Measurements from ENCODE around the gene ARSG. TPM values are rescaled to one million over a fixed set of nuclear protein-coding genes. Genes with fewer than 3 reads are reported as not detected.
"Not testable (repeated sequence)": the region's sequence is repeated elsewhere in the genome, so short reads cannot be mapped to it uniquely, and the experiment has no call there.

Gene ARSG
- polyA plus RNA-seq, 3 donors: 4.2 to 6.8 (median 5.0) TPM

DNA sequence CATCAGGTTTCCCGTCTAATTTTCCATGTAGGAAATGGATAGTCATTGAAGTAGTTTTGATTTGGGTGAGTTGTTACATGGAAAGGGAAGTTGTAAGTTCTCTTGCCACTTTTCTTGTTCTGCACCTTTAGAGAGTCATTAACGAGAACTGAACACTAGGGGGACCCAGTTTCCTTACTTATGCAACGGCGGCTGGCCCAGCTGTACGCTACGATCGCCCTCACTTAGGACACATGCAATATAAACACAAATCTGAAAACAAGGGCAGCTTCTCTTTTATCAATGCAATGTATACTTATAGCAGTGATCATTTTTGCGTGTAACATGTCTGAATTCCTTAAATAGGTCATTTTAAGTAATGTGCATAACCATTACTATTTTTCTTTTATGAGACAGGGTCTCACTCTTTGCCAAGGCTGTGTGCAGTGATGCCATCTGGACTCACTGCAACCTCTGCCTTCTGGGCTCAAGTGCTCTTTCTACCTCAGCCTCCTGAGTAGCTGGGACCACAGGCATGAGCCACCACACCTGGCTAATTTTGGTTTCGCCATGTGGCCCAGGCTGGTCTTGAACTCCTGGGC is 28.1 kb upstream of the ARSG start:
- DNase-seq (ENCODE audit: extremely low read depth in 1 of 11, low read depth in 9 of 11, low spot score in 4 of 11): peak in 2 of 11 donors; percentile 28 to 34

DNA sequence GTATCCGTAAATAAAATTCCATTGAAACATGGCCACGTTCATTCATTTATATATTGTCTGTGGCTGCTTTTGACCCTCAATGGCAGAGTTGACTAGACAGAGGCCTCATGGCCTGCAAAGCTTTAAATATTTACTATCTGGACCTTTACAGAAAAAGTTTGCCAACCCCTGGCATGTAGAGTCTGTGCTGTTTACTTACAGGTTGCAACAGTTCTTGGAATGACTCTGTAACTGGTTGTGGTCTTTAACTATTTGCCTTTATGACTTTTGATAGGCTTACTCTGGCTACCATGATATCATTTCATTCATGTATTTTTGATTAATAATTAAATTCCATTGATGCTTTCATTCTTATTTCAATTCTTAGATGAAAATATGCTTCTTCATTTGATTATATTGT is 25.5 kb upstream of the ARSG start:
- not testable (repeated sequence) for DNase-seq (ENCODE audit: extremely low read depth in 1 of 11, low read depth in 9 of 11, low spot score in 4 of 11)

DNA sequence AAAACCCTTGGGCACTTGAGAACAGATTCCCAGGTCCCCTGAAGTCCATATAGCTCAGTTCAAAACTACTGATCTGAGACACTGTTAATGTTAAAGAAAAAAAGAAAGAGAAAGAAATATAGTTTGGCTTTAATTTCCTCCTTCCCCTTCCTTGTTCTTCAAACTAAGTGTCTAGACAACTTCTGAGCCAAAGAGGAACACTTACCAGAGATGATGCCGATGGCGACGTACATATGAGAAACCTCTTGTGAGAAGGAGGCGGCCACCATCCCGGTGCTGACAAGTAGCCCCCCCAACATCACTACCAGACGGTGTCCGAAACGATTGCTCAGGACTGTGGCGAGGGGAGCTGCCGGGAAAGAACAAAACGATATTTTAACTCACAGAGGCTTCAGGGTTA is 17.6 kb upstream of the ARSG start:
- DNase-seq (ENCODE audit: extremely low read depth in 1 of 11, low read depth in 9 of 11, low spot score in 4 of 11): no peak

DNA sequence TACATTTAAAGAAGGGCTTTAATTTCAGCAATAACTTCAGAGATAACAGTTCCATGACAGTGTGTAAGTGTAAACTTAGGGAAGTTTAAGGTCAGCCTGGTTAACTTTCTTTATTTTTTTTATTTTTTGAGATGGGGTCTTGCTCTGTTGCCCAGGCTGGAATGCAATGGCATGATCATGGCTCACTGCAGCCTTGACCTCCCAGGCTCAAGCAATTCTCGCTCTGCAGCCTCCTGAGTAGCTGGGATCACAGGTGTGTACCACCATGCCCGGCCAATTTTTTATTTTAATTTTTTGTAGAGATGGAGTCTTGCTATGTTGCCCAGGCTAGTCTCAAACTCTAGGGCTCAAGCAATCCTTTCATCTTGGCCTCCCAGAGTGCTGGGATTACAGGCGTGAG is 15.0 kb upstream of the ARSG start:
- not testable (repeated sequence) for DNase-seq (ENCODE audit: extremely low read depth in 1 of 11, low read depth in 9 of 11, low spot score in 4 of 11)

DNA sequence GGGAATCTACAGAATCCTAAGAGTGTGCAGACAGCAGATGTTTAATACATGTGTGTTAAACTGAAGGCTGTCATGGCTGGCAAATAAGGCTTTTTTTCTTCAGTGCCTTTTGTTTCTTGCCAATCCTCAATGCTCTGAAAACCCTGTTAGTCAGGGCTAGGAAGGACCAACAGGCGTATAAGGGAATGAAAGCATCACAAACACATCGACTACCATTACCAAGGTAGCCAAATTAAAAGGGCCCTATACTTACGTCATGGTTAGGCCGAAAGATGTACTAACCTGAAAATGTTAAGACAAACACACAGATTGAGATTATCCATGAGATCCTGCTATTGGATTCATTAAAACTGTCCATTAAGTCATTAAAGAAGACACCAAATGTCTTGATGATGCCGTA is 13.5 kb upstream of the ARSG start:
- DNase-seq (ENCODE audit: extremely low read depth in 1 of 11, low read depth in 9 of 11, low spot score in 4 of 11): no peak

DNA sequence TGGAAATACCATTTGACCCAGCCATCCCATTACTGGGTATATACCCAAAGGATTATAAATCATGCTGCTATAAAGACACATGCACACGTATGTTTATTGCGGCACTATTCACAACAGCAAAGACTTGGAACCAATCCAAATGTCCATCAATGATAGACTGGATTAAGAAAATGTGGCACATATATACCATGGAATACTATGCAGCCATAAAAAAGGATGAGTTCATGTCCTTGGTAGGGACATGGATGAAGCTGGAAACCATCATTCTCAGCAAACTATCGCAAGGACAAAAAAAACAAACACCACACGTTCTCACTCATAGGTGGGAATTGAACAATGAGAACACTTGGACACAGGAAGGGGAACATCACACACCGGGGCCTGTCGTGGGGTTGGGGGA is 9.3 kb upstream of the ARSG start:
- DNase-seq (ENCODE audit: extremely low read depth in 1 of 11, low read depth in 9 of 11, low spot score in 4 of 11): not testable (repeated sequence)

DNA sequence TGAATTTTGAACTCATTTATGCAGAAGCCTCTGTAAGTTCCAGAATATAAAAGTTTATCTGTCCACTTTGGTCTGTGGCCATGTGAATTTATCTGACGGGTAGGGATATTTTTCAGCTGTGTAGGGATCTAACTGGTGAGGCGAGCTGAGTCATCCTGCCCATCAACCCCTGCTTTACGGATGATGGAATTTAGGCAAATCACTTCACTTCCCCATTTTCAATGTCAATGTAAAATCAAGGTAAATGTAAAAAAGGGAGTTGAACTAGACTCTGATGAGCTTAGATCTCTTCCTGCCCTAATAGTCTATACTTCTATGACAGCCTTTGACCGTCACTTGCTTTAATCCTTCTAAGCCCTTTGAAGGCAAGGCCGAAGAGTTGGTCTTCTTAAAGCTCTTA is 2.9 kb upstream of the ARSG start:
- no peak for DNase-seq (ENCODE audit: extremely low read depth in 1 of 11, low read depth in 9 of 11, low spot score in 4 of 11)

DNA sequence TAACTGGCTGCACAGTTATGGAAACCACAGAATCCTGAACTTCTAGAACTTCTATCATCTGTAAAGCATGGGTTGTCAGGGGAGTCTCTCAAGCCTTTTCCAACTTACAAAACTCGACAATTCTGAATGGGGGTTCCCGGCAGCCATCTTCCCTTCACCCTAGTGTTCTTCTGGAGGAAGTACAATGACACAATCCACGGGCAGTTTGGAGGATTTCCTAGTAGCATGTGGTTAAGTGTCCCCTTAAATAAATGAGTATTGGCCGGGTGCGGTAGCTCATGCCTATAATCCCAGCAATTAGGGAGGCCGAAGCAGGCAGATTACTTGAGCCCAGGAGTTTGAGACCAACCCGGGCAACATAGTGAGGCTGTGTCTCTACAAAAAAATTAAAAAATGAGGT is 2.5 kb upstream of the ARSG start:
- DNase-seq (ENCODE audit: extremely low read depth in 1 of 11, low read depth in 9 of 11, low spot score in 4 of 11): no peak

DNA sequence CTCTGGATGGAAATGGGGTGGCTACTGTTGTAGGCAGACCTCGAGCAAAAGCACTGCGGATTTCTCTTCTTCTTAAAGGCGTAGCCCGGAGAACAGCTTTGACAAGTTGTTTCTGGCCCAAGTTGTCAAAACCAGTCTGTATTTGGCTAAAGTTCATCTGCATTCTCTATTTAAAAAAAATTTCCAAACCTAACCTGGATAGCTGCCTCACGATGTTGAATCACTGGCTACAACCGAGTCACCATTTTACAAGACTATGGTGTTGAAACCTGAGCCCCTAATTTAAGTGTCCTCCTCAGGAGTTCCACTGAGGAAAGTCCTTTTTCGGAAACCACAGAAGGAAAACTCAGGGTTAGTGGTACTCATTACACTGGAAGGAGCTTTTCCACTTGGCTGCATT is 1.8 kb upstream of the ARSG start:
- no peak for DNase-seq (ENCODE audit: extremely low read depth in 1 of 11, low read depth in 9 of 11, low spot score in 4 of 11)

DNA sequence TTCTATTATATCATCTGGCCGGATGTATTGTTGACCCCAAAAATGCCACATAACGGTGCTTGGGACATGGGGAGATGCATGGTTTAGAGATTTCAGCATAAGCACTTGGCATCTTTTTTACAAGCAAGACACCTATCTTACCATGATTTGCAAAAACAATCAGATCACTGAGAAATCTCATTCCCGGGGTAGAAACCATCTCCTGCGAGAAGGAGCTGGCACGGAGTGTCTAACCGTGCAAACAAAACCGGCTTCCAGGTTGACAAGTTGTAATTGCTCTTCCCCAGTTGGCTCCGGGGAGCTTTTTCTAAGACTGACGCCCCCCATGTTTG is 1.4 kb upstream of the ARSG start:
- DNase-seq (ENCODE audit: extremely low read depth in 1 of 11, low read depth in 9 of 11, low spot score in 4 of 11): no peak

DNA sequence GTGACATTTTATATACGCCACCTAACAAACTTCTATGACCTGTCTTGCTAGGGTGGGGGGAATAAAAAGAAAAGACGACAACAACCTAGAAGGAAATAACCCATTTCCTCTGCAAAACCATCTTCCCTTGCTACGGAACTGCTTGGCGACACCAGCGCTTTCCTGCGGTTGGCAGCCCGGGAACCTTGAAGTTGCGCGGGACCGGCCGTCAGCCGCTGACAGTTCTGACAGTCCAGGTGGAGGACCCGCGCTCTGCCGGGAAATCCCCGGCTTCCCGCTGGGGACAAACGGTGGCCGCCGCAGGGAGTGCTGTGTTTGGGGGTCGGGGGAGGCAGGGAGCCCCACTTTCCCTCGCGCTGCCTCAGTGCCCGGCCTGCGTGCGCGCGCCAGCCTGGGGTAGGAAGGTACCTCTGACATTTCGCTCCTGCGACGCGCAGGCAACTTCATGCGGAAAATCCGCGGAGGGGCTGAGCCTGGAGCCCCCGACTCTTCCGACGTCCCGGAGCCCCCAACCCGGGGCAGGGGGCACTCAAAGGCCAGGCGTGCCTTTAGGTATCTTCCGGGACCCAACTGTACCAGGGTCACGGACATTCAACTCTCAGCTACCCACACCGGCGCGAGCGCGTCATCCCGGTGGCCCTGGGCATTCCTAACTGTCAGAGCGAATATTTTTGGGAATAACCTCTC is 884 bp upstream of the ARSG start:
- no peak for DNase-seq (ENCODE audit: extremely low read depth in 1 of 11, low read depth in 9 of 11, low spot score in 4 of 11)

DNA sequence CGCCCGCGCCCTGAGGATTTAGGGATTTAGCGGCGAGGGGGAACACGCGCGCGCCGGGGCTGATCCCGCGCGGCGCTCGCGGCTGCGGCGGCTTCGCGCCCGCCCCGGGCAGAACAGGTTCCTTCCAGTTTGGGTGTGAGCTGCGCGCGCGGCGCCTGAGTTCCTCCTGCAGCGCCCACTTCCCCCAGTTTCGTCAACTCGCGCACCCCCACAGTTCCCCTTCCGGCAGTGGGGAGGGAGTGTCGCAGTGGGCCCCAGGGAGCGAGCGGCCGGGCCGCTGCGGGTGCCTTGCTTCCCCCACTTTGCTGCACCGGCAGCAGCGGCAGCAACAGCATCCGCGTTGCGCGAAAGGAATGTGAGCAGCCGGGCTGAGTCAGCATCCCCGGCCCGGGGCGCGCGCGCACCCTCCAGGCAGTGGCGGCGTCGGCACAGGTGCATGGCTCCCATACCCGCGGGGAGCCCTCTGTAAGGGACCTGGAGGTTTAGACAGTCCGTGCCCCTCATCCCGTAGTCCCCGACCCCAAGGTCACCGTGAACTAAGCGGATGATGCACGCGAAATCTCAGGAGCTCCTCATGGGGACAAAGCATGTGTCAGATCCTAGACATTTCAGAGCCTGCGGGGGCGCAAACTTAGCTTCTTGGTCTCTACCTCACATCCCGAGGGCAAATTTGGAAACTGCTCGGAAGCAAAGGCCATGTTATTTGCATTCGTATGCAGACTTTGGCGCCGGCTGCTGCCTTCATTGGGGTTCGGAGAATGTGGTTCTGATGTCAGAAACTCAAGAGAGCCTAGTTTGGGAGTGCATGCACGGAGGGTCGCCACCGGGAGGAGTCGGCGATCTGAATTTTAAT is 767 bp downstream of the ARSG start:
- peak in 7 of 11 donors; percentile 39 to 66 (median 54) for DNase-seq (ENCODE audit: extremely low read depth in 1 of 11, low read depth in 9 of 11, low spot score in 4 of 11)

DNA sequence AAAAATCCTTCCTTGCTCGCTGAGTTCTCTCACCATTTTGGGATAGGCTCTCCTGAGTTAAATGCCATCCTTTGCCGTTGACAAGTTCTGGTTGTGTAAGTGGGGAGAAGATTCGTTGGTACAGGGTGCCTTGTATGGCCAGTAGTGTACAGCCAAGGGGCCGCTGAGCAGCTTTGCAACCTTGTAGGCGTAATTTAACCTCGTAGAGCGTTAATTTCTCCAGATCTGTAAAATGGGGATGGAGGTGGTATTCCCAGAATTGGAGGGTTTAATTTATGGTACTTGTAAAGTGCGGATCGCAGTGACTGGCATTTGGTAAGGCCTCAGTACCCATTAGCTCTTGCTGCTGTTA is 1.4 kb downstream of the ARSG start:
- no peak for DNase-seq (ENCODE audit: extremely low read depth in 1 of 11, low read depth in 9 of 11, low spot score in 4 of 11)

DNA sequence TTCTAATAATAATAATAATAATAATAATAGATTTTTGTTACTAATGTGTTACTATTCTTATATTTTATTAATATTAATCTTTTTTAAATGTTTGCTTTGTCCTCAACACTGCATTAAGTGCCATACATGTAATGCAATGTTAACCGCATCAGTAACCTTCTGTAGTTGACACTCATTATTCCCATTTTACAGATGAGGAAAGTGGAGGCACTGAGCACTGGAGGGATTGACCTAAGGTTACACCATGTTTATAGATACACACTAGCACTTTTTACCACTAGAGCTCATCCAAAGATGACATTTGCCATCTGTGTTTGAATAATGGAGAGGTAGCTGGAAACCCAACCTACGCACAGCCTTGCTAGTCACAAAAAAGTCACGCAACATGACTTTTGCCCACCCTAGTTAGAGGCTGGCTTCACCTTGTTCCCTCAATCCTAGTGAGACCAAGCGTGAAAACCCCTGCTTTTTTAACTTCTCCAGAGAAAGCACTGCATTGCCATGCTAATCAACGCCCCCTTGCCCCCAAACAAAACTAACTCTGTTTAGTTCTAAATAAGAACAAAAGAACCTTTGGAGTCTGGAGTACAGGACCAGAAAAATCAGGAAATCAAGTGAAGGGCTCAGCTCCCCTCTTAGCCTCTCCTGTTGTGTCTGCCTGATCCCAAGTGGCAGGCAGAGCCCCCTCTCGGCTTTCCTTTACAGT is 2.3 kb downstream of the ARSG start:
- DNase-seq (ENCODE audit: extremely low read depth in 1 of 11, low read depth in 9 of 11, low spot score in 4 of 11): no peak

DNA sequence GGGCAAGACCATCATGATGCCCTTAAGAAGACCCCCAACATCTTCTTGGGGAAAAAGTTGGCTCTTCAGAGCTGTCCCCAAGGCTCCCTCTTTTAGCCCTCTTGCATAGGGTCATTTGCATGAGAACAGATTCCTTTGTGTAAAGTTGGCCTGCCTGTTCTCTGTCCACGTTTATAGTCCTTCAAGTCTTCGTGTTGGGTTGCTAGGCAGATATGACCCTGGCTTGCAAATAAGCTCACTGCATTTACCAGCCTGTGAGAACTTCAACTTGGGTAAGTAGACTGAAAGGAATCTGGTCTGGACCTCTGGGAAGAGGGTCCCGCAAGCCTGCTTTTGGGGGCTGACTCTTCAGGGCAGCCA is 2.9 kb downstream of the ARSG start:
- DNase-seq (ENCODE audit: extremely low read depth in 1 of 11, low read depth in 9 of 11, low spot score in 4 of 11): no peak

DNA sequence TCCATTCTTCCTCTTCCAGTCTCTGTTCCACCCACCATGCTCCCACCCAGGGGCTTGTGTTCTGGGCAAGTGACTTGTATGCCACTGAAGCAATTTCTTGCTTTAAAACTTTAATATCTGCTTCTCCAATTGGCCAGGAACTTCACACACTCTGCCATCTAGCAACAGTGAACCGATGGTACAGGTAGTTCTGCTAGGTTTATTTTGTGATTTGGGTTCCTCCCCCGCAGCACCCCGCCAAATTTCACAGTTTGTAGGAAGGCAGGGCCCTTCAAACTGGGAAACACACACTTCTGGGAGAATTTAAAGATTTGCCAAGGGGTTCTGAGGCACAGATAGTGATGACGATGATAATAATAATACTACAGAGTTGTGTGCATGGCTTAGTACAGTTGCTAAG is 3.3 kb downstream of the ARSG start:
- DNase-seq (ENCODE audit: extremely low read depth in 1 of 11, low read depth in 9 of 11, low spot score in 4 of 11): no peak

DNA sequence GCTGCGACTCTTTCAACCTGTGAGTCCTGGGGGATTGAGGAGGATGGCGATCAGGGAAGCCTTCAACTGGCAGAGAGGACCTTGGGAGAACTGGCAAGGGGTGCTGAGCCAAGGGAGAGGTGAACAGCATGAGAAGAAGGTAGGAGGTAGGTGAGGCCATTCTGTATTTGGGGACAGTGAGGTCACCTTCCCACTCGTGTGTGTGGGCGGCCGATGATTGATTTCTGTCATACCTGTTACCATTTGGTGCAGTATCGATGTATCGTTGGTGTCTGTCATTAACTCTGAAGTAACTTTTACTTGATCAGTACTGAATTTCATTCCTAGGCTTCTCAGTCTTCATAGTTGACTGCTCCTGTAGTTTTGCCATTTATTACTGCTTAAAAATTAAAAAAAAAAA is 3.8 kb downstream of the ARSG start:
- DNase-seq (ENCODE audit: extremely low read depth in 1 of 11, low read depth in 9 of 11, low spot score in 4 of 11): no peak

DNA sequence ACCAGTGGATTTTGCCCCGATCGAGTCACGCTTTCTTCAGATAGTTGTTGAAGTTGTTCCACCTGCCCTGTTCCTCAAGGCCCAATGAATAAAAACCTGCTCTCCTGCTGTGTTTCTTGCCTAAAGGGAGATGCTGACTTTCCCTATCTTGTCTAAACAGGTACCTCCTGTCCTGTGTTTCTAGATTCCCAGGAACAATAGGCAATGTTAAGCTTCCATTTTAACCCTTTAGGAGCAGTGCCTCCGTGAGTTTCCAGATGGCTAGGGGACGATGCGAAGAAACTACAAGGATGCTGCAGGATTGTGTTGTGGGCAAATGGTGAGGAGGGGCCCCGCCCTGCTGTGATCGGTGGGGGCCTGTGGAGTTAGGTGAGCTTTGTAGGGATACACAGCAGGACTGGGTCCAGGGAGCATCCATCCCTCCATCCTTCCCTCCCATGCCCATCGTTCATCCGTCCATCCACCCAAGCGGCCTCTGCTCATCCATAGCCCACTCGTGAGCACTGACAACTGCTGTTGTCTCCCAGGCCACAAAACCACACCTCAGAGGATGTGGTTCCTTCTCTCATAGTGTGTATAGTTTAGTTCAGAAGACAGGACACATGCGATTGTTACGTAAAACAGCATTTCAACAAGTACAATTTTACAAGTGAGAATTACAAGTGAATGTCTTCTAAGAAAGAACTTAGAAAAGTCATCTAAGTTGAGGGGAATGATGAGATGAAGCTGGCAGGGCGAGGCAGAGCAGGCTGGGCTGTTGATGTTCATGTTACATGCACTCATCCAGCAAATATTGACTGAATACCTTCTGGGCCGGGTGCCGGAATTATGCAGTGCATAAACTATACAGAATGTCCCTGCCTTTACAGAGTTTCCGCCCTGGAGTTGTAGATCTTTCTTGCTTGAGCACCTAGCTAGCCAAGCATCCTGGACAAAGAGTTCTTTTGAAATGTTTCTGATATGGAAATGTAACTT is 5.2 kb downstream of the ARSG start:
- no peak for DNase-seq (ENCODE audit: extremely low read depth in 1 of 11, low read depth in 9 of 11, low spot score in 4 of 11)

DNA sequence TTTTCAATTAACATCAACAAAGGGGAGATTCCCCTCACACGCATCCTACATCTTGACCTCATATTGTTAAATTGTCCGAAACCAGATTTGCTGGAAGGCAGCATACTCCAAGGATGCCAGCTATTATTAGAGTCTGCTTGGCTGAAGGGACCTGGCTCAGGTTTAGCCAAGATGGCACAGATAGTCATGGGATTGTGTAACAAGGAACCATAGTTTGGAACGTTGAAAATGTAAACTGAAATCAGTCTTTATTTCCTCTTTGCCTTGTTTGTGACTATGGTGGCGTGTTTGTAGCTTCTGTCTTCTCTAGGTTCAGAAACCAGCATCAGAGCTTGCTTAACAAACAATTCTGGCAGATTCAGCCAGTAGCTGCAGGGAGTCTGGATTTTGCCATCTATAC is 5.9 kb downstream of the ARSG start:
- no peak for DNase-seq (ENCODE audit: extremely low read depth in 1 of 11, low read depth in 9 of 11, low spot score in 4 of 11)
